Right lobe of liver (tissue), 6 donors: Measurements from ENCODE around the gene GRAP. TPM values are rescaled to one million over a fixed set of nuclear protein-coding genes. Genes with fewer than 3 reads are reported as not detected.

ENCODE experiments used
- ATAC-seq, 4 donors: fragments of 200-7000 bp; cut with Tn5 transposase; one replicate each; pipeline ENCODE4 v1.9.1; 2020; ENCODE audit warnings: mild to moderate bottlenecking in 4 of 4, moderate library complexity in 4 of 4
- DNase-seq, 3 donors: peaks; one replicate each; pipeline ENCODE4 v3.0.0-alpha.2; 2020
- H3K27ac ChIP-seq, 3 donors: fragments of 200-600 bp; one replicate each; pipeline ENCODE4 v1.8.0; 2022
- H3K27me3 ChIP-seq, 2 donors: fragments of 200-600 bp; one replicate each; pipeline ENCODE4 v1.8.0; 2022
- H3K36me3 ChIP-seq, 4 donors: fragments of 200-600 bp; sonication (generic) in 1 of 4; one replicate each; pipeline versions ENCODE4 v1.5.1 to v1.8.0; 2017 to 2022; ENCODE audit warnings: control low read depth in 1 of 4
- H3K4me1 ChIP-seq, 4 donors: fragments of 200-600 bp; sonication (generic) in 1 of 4; one replicate each; pipeline versions ENCODE4 v1.5.1 to v1.8.0; 2017 to 2022; ENCODE audit warnings: control low read depth in 1 of 4
- H3K4me3 ChIP-seq, 3 donors: fragments of 200-600 bp; one replicate each; pipeline ENCODE4 v1.8.0; 2022
- H3K9me3 ChIP-seq, 4 donors: fragments of 200-600 bp; sonication (generic) in 1 of 4; one replicate each; pipeline versions ENCODE4 v1.5.1 to v1.8.0; 2017 to 2022; ENCODE audit warnings: control low read depth in 1 of 4
- CTCF ChIP-seq, 4 donors: fragments of 200-600 bp in 3 of 4; fragments of 450-650 bp in 1 of 4; IDR thresholded peaks; one replicate each; pipeline versions ENCODE4 v1.5.1 to v1.8.0; 2016 to 2022; ENCODE audit warnings: antibody characterized with exemption in 4 of 4, mild to moderate bottlenecking in 2 of 4
- POLR2A ChIP-seq: fragments of 450-650 bp; IDR thresholded peaks from one replicate; pipeline ENCODE4 v1.6.1; 2017; ENCODE audit warnings: antibody characterized with exemption, mild to moderate bottlenecking
- WGBS: methylation state at CpG from one replicate; pipeline ENCODE4 v1.1.6; 2018; ENCODE audit warnings: low coverage, low lambda C conversion rate; ENCODE audit not compliant: insufficient coverage; ENCODE audit errors: missing lambda C conversion rate; 5-methylcytosine and 5-hydroxymethylcytosine counted together
- intact Hi-C, 2 donors: fragments of 100-400 bp; cut with DNase I; formaldehyde crosslinking; loops; one replicate each; pipeline versions ENCODE4 v1.11.2 to v1.14.1; 2022
- total RNA-seq, 6 experiments: library from RNA; depleted of rRNA in 2 of 6; stranded (reverse); fragments of >200 nt in 2 of 6; fragmentation: NEBNext Ultra II Directional in 3 of 6; extraction: Animal tissue kit (Norgen Biotek cat#: 25700) in 3 of 6; gene quantifications; one replicate each; pipeline versions ENCODE4 v1.1.0 to v1.2.4, GENCODE V29; 2016 to 2023
- donor health status: DM: no; HTN: yes; CAD: no.
- donor health status: DM: no; HTN: no; CAD: no.
- donor health status: DM: no; HTN: no; CAD: no.
- donor health status: DM: no; HTN: yes; CAD: no.
- donor health status: DM: no; HTN: yes; CAD: no.

Gene GRAP
- total RNA-seq, 6 experiments from 2014 or later = 2.6 to 6.1 (median 4.2) TPM

GRCh38 chr17:18977646-18978045, 69.1 kb downstream of the GRAP start:
- intact Hi-C loops = no loop called here
- peaks cover 0 to 21% (median 9%) of the 10 kb centered on the region in 4 donors for H3K36me3 ChIP-seq
- peak in 1 of 4 donors; percentile 1 for ATAC-seq
- H3K27me3 ChIP-seq = no peaks in the 10 kb centered on the region
- H3K4me3 ChIP-seq = no peak overlapping the region
- TF ChIP-seq POLR2A (no peak), CTCF (IDR thresholded peaks at IDR 0.05) (no peak)
- 80% methylated on average over 6 of the region's 19 CpGs for WGBS
- no peaks in the 10 kb centered on the region for H3K9me3 ChIP-seq
- H3K4me1 ChIP-seq = peaks cover 0 to 15% (median 6%) of the 10 kb centered on the region in 4 donors
- no peak for DNase-seq
- no peak overlapping the region for H3K27ac ChIP-seq

GRCh38 chr17:18977021-18977420, 69.7 kb downstream of the GRAP start:
- 75% methylated on average over 2 of the region's 4 CpGs for WGBS
- Histone ChIP-seq H3K4me1 (peaks cover 0 to 9% (median 4%) of the 10 kb centered on the region in 4 donors), H3K9me3 (no peaks in the 10 kb centered on the region), H3K27ac (no peak overlapping the region), H3K36me3 (peaks cover 0 to 21% (median 9%) of the 10 kb centered on the region in 4 donors), H3K27me3 (no peaks in the 10 kb centered on the region), H3K4me3 (no peak overlapping the region)
- no peak for DNase-seq
- TF ChIP-seq CTCF (IDR thresholded peaks at IDR 0.05) (no peak), POLR2A (no peak)
- no peak for ATAC-seq
- intact Hi-C loops = no loop called here

GRCh38 chr17:18976201-18976600, 70.6 kb downstream of the GRAP start:
- intact Hi-C loops = no loop called here
- 66% methylated on average over 2 of the region's 4 CpGs for WGBS
- H3K36me3 ChIP-seq = peaks cover 0 to 24% (median 9%) of the 10 kb centered on the region in 4 donors

GRCh38 chr17:18975597-18975996, 71.2 kb downstream of the GRAP start:
- ATAC-seq (no peak), DNase-seq (no peak)
- TF ChIP-seq POLR2A = no peak
- intact Hi-C loops = no loop called here
- Histone ChIP-seq H3K4me3 (no peak overlapping the region), H3K4me1 (no peaks in the 10 kb centered on the region), H3K27me3 (no peaks in the 10 kb centered on the region), H3K27ac (no peak overlapping the region), H3K36me3 (peaks cover 0 to 30% (median 11%) of the 10 kb centered on the region in 4 donors), H3K9me3 (no peaks in the 10 kb centered on the region)
- whole genome bisulfite sequencing = 91% methylated on average over 13 of the region's 13 CpGs

More at GRCh38 chr17:18976201-18976600, 70.6 kb downstream of the GRAP start:
- DNase-seq (no peak), ATAC-seq (peak in 1 of 4 donors; percentile 50)
- H3K4me3 ChIP-seq = no peak overlapping the region
- no peak for TF ChIP-seq CTCF (IDR thresholded peaks at IDR 0.05)
- no peak for TF ChIP-seq POLR2A
- H3K9me3 ChIP-seq = no peaks in the 10 kb centered on the region
- no peaks in the 10 kb centered on the region for H3K27me3 ChIP-seq
- no peak overlapping the region for H3K27ac ChIP-seq
- H3K4me1 ChIP-seq = peaks cover 0 to under 1% (median under 1%) of the 10 kb centered on the region in 4 donors

- intact Hi-C loops = no loop called here
- H3K27me3 ChIP-seq = no peaks in the 10 kb centered on the region
- H3K4me3 ChIP-seq = no peak overlapping the region
- TF ChIP-seq CTCF (IDR thresholded peaks at IDR 0.05) (no peak), POLR2A (no peak)
- no peak overlapping the region for H3K27ac ChIP-seq
- H3K4me1 ChIP-seq = no peaks in the 10 kb centered on the region
- ATAC-seq = no peak
- WGBS = 100% methylated on average over 2 of the region's 10 CpGs
- no peak for DNase-seq
- no peaks in the 10 kb centered on the region for H3K9me3 ChIP-seq
- H3K36me3 ChIP-seq = peaks cover 0 to 31% (median 13%) of the 10 kb centered on the region in 4 donors
Measured at GRCh38 chr17:18974407-18975149, 72.2 kb downstream of the GRAP start.
